Hepatocyte (in vitro differentiated cells): ENCODE data around the gene AP3S2. TPM values are rescaled to one million over a fixed set of nuclear protein-coding genes. Genes with fewer than 3 reads are reported as not detected.

Experiments used
- DNase-seq: peaks from one replicate; pipeline ENCODE4 v3.0.0-alpha.2; 2016; ENCODE audit warnings: low spot score
- H2AFZ ChIP-seq: fragments of 200-600 bp; sonication (generic); 2 replicates; pipeline ENCODE4 v1.6.0; 2016; ENCODE audit warnings: antibody characterized with exemption, mild to moderate bottlenecking
- H3K27ac ChIP-seq: fragments of 200-600 bp; sonication (generic); 2 replicates; pipeline ENCODE4 v1.5.1; 2016; ENCODE audit warnings: mild to moderate bottlenecking
- H3K27me3 ChIP-seq: fragments of 200-600 bp; sonication (generic); 2 replicates; pipeline ENCODE4 v1.6.1; 2016
- H3K36me3 ChIP-seq: fragments of 200-600 bp; sonication (generic); replicated peaks from 2 replicates; pipeline ENCODE4 v1.5.1; 2016; ENCODE audit warnings: low read depth; ENCODE audit not compliant: insufficient read depth
- H3K4me1 ChIP-seq: fragments of 200-600 bp; sonication (generic); 2 replicates; pipeline ENCODE4 v1.5.1; 2016; ENCODE audit warnings: mild to moderate bottlenecking, moderate library complexity; ENCODE audit not compliant: insufficient read depth
- H3K4me2 ChIP-seq: fragments of 200-600 bp; sonication (generic); 2 replicates; pipeline ENCODE4 v1.6.0; 2016
- H3K4me3 ChIP-seq: fragments of 200-600 bp; sonication (generic); 2 replicates; pipeline ENCODE4 v1.5.1; 2016; ENCODE audit warnings: mild to moderate bottlenecking
- H3K79me2 ChIP-seq: fragments of 200-600 bp; sonication (generic); 2 replicates; pipeline ENCODE4 v1.6.0; 2017; ENCODE audit warnings: mild to moderate bottlenecking
- H3K9me2 ChIP-seq: fragments of 200-600 bp; sonication (generic); replicated peaks from 2 replicates; pipeline ENCODE4 v1.6.0; 2017; ENCODE audit warnings: mild to moderate bottlenecking; ENCODE audit not compliant: insufficient read depth
- H3K9me3 ChIP-seq: fragments of 200-600 bp; sonication (generic); 2 replicates; pipeline ENCODE4 v1.5.1; 2016; ENCODE audit warnings: low read depth, mild to moderate bottlenecking
- H4K20me1 ChIP-seq: fragments of 200-600 bp; sonication (generic); 2 replicates; pipeline ENCODE4 v1.6.0; 2016; ENCODE audit warnings: mild to moderate bottlenecking; ENCODE audit not compliant: insufficient read depth, poor library complexity, severe bottlenecking
- EZH2 ChIP-seq: fragments of 200-600 bp; sonication (generic); IDR thresholded peaks from 2 replicates; pipeline ENCODE4 v1.6.1; 2016; ENCODE audit warnings: antibody characterized with exemption, mild to moderate bottlenecking, borderline replicate concordance
- EZH2phosphoT487 ChIP-seq: fragments of 200-600 bp; sonication (generic); IDR thresholded peaks from one replicate; pipeline ENCODE4 v1.6.1; 2018; ENCODE audit warnings: antibody characterized with exemption, mild to moderate bottlenecking, low read depth, moderate library complexity; ENCODE audit not compliant: unreplicated experiment, severe bottlenecking
- WGBS: methylation state at CpG from one replicate; pipeline ENCODE4 v1.1.6; 2016; ENCODE audit warnings: low lambda C conversion rate; ENCODE audit errors: missing lambda C conversion rate; 5-methylcytosine and 5-hydroxymethylcytosine counted together
- polyA plus RNA-seq: library from polyadenylated mRNA; unstranded; fragments of >200 nt; fragmentation: Nextera tagmentation; extraction: Ambion mirVana; gene quantifications from 2 replicates; pipeline ENCODE4 v1.2.1, GENCODE V29; 2016
- total RNA-seq: library from RNA; depleted of rRNA; stranded (reverse); fragments of >200 nt; gene quantifications from 2 replicates; pipeline ENCODE4 v1.2.3, GENCODE V29; 2014
- TF ChIP-seq, protein P1 (sequence below): fragments of 200-600 bp; sonication (generic); IDR thresholded peaks from 2 replicates; pipeline ENCODE4 v1.5.1; 2016; ENCODE audit warnings: antibody characterized with exemption, mild to moderate bottlenecking; ENCODE audit not compliant: poor library complexity

The AP3S2 gene
- total and polyA plus RNA-seq, 2 experiments from 2014 or later: 14.2 to 61.2 TPM

- Histone ChIP-seq H3K79me2 (no peaks in the 10 kb centered on the region), H3K4me2 (no peak overlapping the region), H2AFZ (no peak overlapping the region), H3K4me1 (peaks cover 4% of the 10 kb centered on the region), H3K36me3 (no peaks in the 10 kb centered on the region), H3K27me3 (no peaks in the 10 kb centered on the region), H4K20me1 (no peaks in the 10 kb centered on the region), H3K4me3 (no peak overlapping the region), H3K27ac (peak overlapping the region; percentile 48), H3K9me3 (no peaks in the 10 kb centered on the region), H3K9me2 (no peaks in the 10 kb centered on the region)
- TF ChIP-seq EZH2: no peak
- TF ChIP-seq, protein P1, sequence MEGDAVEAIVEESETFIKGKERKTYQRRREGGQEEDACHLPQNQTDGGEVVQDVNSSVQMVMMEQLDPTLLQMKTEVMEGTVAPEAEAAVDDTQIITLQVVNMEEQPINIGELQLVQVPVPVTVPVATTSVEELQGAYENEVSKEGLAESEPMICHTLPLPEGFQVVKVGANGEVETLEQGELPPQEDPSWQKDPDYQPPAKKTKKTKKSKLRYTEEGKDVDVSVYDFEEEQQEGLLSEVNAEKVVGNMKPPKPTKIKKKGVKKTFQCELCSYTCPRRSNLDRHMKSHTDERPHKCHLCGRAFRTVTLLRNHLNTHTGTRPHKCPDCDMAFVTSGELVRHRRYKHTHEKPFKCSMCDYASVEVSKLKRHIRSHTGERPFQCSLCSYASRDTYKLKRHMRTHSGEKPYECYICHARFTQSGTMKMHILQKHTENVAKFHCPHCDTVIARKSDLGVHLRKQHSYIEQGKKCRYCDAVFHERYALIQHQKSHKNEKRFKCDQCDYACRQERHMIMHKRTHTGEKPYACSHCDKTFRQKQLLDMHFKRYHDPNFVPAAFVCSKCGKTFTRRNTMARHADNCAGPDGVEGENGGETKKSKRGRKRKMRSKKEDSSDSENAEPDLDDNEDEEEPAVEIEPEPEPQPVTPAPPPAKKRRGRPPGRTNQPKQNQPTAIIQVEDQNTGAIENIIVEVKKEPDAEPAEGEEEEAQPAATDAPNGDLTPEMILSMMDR: no peak
- no peak for TF ChIP-seq EZH2phosphoT487
- 82% methylated on average over 7 of the region's 7 CpGs for WGBS
- DNase-seq: no peak
These were observed 70.7 kb downstream of the AP3S2 start for GRCh38 chr15:89822951-89823711.

- no peaks in the 10 kb centered on the region for H3K9me3 ChIP-seq
- no peak overlapping the region for H3K4me3 ChIP-seq
- H3K4me1 ChIP-seq: no peaks in the 10 kb centered on the region
- H3K27ac ChIP-seq: no peak overlapping the region
- H2AFZ ChIP-seq: no peak overlapping the region
- TF ChIP-seq, protein P1: no peak
- TF ChIP-seq EZH2 (no peak), EZH2phosphoT487 (no peak)
- no peaks in the 10 kb centered on the region for H3K27me3 ChIP-seq
- no peaks in the 10 kb centered on the region for H4K20me1 ChIP-seq
- H3K36me3 ChIP-seq: no peaks in the 10 kb centered on the region
- no peak for DNase-seq
- no peak overlapping the region for H3K4me2 ChIP-seq
- 95% methylated on average over 5 of the region's 5 CpGs for WGBS
- no peaks in the 10 kb centered on the region for H3K79me2 ChIP-seq
- no peaks in the 10 kb centered on the region for H3K9me2 ChIP-seq
These were observed 71.2 kb downstream of the AP3S2 start for GRCh38 chr15:89822611-89822950.

- H3K9me2 ChIP-seq: no peaks in the 10 kb centered on the region
- H2AFZ ChIP-seq: no peak overlapping the region
- H3K9me3 ChIP-seq: no peaks in the 10 kb centered on the region
- H3K4me3 ChIP-seq: no peak overlapping the region
- H3K4me1 ChIP-seq: no peaks in the 10 kb centered on the region
- 87% methylated on average over 11 of the region's 11 CpGs for WGBS
- TF ChIP-seq, protein P1: no peak
- no peaks in the 10 kb centered on the region for H3K36me3 ChIP-seq
- H4K20me1 ChIP-seq: no peaks in the 10 kb centered on the region
- no peak overlapping the region for H3K4me2 ChIP-seq
- DNase-seq: no peak
- H3K79me2 ChIP-seq: no peaks in the 10 kb centered on the region
- H3K27ac ChIP-seq: no peak overlapping the region
- H3K27me3 ChIP-seq: no peaks in the 10 kb centered on the region
These were observed 71.8 kb downstream of the AP3S2 start for GRCh38 chr15:89822026-89822425.
